Measurements from ENCODE around the gene PRDM2. TPM values are rescaled to one million over a fixed set of nuclear protein-coding genes. Genes with fewer than 3 reads are reported as not detected.
A peak's percentile ranks its signal among the peaks of the same experiment; 100 is the strongest.

The PRDM2 gene
- total RNA-seq, 1 experiment from 2014 or later, result 12.2 TPM

- DNase-seq (ENCODE audit: low read depth), result no peak
Observed at GRCh38 chr1:13732971-13733667, 33.1 kb downstream of the PRDM2 start.

- no peak for DNase-seq (ENCODE audit: low read depth)
Observed at GRCh38 chr1:13733711-13734110, 33.7 kb downstream of the PRDM2 start.

- no peak for DNase-seq (ENCODE audit: low read depth)
Observed at GRCh38 chr1:13735168-13735930, 35.4 kb downstream of the PRDM2 start.

- DNase-seq (ENCODE audit: low read depth), result no peak
Observed at GRCh38 chr1:13737398-13737797, 37.4 kb downstream of the PRDM2 start.

- DNase-seq (ENCODE audit: low read depth), result no peak
Observed at GRCh38 chr1:13746342-13746741, 46.4 kb downstream of the PRDM2 start.

- peak; percentile 98 for DNase-seq (ENCODE audit: low read depth)
Observed at GRCh38 chr1:13748610-13749505, 48.9 kb downstream of the PRDM2 start.

GRCh38 chr1:13749543-13750341, 49.8 kb downstream of the PRDM2 start:
- DNase-seq (ENCODE audit: low read depth), result peak; percentile 69

- DNase-seq (ENCODE audit: low read depth), result no peak
Observed at GRCh38 chr1:13751458-13751871, 51.5 kb downstream of the PRDM2 start.

- DNase-seq (ENCODE audit: low read depth), result no peak
Observed at GRCh38 chr1:13751985-13752384, 52.0 kb downstream of the PRDM2 start.

- no peak for DNase-seq (ENCODE audit: low read depth)
Observed at GRCh38 chr1:13752852-13753251, 52.9 kb downstream of the PRDM2 start.

- DNase-seq (ENCODE audit: low read depth), result no peak
Observed at GRCh38 chr1:13753636-13754402, 53.8 kb downstream of the PRDM2 start.

GRCh38 chr1:13754510-13755103, 54.6 kb downstream of the PRDM2 start:
- no peak for DNase-seq (ENCODE audit: low read depth)

GRCh38 chr1:13756557-13757315, 56.7 kb downstream of the PRDM2 start:
- no peak for DNase-seq (ENCODE audit: low read depth)

GRCh38 chr1:13757693-13758092, 57.7 kb downstream of the PRDM2 start:
- no peak for DNase-seq (ENCODE audit: low read depth)

- DNase-seq (ENCODE audit: low read depth), result no peak
Observed at GRCh38 chr1:13759072-13759471, 59.1 kb downstream of the PRDM2 start.

GRCh38 chr1:13760340-13760739, 60.4 kb downstream of the PRDM2 start:
- no peak for DNase-seq (ENCODE audit: low read depth)

- DNase-seq (ENCODE audit: low read depth), result no peak
Observed at GRCh38 chr1:13760921-13761320, 60.9 kb downstream of the PRDM2 start.

- no peak for DNase-seq (ENCODE audit: low read depth)
Observed at GRCh38 chr1:13761883-13762282, 61.9 kb downstream of the PRDM2 start.

- DNase-seq (ENCODE audit: low read depth), result no peak
Observed at GRCh38 chr1:13762642-13763041, 62.7 kb downstream of the PRDM2 start.
